ENCODE measurements around the gene AFF1.
A peak's percentile ranks its signal among the peaks of the same experiment; 100 is the strongest.

Gene AFF1, protein sequence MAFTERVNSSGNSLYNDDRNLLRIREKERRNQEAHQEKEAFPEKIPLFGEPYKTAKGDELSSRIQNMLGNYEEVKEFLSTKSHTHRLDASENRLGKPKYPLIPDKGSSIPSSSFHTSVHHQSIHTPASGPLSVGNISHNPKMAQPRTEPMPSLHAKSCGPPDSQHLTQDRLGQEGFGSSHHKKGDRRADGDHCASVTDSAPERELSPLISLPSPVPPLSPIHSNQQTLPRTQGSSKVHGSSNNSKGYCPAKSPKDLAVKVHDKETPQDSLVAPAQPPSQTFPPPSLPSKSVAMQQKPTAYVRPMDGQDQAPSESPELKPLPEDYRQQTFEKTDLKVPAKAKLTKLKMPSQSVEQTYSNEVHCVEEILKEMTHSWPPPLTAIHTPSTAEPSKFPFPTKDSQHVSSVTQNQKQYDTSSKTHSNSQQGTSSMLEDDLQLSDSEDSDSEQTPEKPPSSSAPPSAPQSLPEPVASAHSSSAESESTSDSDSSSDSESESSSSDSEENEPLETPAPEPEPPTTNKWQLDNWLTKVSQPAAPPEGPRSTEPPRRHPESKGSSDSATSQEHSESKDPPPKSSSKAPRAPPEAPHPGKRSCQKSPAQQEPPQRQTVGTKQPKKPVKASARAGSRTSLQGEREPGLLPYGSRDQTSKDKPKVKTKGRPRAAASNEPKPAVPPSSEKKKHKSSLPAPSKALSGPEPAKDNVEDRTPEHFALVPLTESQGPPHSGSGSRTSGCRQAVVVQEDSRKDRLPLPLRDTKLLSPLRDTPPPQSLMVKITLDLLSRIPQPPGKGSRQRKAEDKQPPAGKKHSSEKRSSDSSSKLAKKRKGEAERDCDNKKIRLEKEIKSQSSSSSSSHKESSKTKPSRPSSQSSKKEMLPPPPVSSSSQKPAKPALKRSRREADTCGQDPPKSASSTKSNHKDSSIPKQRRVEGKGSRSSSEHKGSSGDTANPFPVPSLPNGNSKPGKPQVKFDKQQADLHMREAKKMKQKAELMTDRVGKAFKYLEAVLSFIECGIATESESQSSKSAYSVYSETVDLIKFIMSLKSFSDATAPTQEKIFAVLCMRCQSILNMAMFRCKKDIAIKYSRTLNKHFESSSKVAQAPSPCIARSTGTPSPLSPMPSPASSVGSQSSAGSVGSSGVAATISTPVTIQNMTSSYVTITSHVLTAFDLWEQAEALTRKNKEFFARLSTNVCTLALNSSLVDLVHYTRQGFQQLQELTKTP
- total RNA-seq, result 58.2 to 190 (median 159) reads per million in 3 experiments

DNA sequence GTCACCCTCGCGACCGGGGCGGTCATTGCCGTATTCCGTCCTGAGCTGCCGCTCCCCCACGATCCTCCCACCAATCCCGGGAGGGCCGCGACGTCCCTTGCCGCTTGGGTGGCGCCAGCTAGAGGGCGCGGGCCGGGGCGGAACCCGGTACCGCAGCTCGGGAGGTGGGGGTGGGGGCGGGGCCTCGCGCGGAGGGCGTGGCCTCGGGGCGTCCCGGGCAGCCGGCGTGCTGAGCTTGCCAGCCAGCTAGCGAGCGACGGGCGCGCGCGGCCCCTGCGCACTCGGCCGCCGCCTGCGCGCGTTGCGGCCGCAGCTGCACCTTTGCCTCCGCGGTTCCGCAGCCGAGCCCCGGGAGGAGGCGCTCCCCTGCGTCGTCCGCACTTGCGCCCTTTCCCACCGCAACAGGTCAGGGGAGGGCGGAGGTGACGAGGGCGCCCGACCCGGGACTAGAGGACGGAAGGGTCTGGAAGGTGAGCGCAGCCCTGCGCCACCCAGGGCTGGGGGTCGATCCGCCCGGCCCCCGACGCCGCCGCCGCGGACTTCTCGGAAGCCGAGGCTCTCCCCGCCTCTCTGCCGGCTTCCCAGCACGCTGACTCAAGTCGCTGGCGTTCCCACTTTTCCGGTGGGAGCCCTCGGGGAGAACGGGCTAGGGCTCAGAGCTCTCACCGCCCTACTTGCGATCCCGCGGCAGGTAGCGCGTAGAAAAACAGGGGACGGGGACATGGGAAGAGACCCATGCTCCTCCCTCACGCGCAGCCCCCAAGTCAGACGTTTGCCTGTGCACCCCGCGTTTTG lies at the start of gene AFF1:
TSS of gene AFF1 (plus strand) at position 241 of the 795 bp plus-strand sequence. CDS start 13,523 bp downstream, outside the sequence.
- peak; percentile 85 for DNase-seq

DNA sequence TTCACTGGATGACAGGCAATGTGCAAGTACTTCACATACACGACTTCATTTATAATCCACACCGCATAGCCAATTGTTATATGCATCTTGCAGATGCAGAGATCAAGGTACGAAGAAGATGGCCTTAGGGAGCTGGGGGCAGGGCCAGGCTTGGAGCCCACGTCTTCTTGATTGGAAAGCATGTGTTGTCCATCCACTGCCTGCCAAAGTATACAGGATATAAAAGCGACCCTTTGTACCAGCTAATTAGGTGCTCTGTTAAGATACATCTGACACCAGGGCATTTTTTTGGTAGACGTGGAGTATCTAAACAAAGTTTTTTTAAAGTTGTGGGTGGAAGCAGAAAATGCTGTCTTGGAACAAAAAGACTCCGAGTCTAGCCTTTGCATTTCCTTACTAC lies 44.0 kb upstream of the AFF1 start:
- no peak for DNase-seq

DNA sequence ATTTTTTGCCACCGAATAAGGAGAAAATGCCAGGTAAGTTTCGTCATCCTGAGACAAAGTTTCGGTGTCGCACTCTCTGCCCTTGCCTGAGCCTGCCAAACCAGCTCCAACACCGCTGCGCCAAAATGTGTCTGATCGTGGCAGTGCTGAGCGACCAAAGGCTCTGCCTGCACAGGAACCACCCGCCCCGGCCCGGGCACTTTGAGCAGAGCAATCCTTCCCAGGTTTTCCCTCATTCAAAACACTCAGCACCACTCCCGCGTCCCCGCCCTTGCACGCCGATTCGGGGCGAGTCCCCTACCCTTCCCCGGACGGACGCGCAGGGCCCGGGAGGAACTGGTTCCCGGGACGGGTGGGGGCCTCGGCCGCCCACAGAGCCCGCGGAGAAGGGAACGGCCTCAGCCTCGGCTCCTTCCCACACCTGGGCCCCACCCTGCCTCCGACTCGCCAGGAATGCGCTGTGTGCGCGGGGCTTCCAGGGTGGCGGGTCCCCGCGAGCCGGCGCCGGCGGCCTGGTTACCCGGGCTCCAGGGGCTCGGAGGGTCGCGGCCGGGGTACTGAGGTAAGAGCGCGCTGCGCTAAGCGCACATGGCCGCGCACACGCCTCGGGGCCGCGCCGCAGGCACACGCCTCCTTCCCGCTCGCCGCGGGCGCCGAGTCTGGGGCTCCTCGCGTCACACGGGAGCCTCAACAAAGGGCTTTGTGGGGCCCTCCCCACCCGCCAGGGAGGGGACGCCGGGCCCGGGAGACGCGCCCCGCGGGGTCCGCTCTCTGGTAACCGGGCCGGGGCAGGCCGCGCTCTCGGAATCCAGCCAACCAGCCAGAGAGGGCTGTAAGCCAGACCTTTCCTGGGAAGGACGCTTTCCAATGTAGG lies 42.8 kb upstream of the AFF1 start, which contains the start of gene C4orf36:
TSS of gene C4orf36 (minus strand) at position 661 of the 874 bp plus-strand sequence. CDS start 902 bp downstream, outside the sequence.
- DNase-seq, result peak; percentile 28

DNA sequence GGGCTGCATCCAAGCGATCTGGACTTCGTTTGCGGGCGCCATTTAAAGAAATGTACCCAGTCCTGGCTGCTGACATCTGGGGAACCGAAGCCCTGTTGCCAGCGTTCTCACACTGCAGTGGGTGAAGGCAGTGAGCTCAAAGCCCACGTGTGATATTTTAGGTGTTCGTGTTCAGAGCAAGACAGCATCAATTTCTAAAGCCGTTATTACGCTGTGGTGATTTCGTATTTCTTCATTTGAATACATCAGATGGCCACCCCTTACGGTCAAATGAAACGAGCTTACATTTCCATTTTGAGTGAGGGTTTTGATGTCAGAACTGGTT lies 42.2 kb upstream of the AFF1 start:
- no peak for DNase-seq

DNA sequence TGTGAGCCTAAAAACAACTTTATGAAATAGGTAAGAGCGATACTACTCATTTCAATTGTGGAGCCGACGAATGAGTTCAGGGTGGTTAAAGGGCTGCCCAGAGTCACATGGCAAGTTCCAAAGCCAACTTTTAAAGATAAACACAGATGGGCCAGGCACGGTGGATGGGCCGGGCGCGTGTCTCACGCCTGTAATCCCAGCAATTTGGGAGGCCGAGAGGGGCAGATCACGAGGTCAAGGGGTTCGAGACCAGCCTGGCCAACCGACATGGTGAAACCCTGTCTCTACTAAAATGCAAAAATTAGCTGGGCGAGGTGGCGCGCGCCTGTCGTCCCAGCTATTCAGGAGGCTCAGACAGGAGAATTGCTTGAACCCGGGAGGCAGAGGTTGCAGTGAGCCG lies 41.7 kb upstream of the AFF1 start:
- no peak for DNase-seq

DNA sequence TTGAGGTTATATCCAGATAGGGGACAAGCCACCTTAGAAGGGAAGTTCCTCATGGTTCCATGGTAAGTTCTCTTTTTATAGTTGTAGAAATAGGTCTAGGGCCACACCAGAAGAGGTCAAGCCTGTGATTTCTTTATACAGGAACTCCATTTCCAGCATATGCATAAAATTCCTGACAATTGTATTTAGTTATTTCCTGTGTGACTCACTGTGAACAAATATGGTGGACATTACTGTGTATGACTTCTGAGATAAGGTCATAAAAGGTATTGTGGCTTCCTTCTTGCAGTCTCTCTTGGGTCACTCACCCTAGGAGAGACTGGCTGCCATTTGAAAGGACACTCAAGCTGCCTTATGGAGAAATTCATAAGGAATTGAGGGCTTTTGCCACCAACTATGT lies 40.4 kb upstream of the AFF1 start:
- no peak for DNase-seq

DNA sequence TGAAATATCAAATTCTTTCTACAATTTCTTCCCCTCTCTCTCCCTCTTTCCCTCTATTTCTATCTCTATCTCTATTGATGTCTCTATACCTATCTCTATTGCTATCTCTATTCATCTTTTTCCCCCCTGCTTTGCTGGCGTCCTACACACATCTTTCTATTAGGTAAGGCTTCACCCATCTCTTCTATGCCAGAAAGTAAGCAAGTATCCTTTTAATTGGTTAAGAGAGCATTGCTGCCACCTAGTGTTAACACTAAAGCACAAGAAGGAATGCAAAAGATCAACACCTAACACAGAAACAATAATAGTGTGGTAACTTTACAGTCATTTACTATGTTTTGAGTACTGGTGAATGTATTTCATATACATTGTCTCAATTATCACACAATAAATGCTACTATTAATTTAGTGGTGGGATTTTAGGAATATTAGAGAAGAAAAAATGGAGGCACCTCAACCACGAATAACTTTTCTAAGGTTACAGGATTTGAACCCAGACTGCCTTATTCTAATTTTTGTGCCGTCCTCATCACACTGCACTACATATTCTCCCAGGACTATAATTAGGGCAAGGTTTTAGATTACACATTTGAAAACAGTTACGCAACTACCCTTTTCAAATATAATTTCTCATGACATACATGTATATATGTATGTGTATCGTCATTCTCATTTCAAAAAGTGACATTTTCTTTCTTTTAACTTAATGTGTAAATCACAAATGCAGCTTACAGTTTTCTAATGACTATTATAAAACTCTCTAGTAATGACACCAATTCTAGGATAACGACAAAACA lies 38.9 kb upstream of the AFF1 start:
- DNase-seq, result peak; percentile 50

DNA sequence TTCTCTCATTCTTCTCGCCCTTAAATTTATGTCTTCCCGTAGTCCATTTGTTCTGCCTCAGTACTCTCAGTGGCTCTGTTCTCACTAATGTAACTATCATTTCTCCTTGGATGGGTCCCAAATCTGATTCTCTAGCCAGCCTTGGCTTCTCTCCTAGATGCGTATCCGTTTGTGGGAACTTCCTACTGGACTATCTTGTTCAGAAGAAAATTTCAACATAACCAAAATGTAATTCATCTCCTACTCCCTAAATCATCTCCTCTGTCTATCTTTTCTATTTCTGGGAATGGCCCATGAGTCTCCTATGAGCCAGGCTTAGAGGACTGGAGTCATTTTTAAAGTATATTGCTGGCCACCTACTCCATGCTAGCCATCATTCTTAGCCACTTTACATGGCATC lies 38.2 kb upstream of the AFF1 start:
- DNase-seq, result no peak

DNA sequence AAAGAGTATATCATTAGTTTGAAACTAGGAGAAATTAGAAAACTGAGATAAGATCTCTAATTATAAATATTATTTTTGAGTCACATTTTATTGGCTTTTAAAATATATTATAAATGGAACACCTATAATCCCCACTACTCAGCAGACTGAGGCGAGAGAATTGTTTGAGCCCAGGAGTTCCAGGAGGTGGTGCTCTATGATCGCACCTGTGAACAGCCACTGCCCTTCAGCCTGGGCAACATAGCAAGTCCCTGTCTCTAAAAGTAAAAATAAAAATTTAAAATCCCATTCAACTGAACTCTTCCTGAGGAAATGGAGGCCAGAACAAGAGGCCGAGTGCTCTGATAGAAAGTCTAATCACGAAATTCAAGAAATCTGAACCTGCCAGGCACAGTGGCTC lies 36.2 kb upstream of the AFF1 start:
- no peak for DNase-seq

DNA sequence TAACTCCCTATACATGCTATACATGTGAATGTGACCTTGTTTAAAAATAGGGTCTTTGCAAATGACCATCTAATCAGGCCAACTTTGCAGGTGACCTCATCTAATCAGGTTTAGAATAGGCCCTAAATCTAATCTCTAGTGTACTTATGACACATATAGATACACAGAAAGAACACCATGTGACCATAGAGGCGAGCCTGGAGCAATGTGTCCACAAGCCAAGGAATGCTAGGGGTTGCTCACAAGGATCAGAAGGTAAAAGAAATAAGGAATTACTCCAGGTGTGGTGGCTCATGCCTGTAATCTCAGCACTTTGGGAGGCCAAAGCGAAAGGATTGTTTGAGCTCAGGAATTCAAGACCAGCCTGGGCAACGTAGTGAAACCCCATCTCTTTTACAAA lies 32.9 kb upstream of the AFF1 start:
- no peak for DNase-seq

DNA sequence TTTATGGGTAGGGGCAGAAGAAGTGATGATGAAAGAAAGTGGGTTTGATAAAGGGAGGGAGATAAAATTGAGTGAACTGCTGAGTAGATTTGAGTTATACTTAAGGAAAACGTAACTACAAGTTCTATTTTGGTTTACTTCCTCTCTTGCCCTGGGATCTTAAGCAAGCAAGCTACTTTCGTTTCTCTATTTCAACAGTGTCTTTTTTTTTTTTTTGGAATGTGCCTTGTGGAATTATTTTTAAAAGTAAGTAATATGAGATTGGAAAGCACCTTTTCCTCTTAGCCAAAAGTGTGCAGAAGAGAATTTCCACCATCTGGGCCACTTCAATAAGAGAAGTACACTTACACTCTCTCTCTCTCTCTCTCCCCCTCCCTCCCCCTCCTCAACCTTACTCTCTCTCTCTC lies 26.6 kb upstream of the AFF1 start:
- DNase-seq, result no peak

DNA sequence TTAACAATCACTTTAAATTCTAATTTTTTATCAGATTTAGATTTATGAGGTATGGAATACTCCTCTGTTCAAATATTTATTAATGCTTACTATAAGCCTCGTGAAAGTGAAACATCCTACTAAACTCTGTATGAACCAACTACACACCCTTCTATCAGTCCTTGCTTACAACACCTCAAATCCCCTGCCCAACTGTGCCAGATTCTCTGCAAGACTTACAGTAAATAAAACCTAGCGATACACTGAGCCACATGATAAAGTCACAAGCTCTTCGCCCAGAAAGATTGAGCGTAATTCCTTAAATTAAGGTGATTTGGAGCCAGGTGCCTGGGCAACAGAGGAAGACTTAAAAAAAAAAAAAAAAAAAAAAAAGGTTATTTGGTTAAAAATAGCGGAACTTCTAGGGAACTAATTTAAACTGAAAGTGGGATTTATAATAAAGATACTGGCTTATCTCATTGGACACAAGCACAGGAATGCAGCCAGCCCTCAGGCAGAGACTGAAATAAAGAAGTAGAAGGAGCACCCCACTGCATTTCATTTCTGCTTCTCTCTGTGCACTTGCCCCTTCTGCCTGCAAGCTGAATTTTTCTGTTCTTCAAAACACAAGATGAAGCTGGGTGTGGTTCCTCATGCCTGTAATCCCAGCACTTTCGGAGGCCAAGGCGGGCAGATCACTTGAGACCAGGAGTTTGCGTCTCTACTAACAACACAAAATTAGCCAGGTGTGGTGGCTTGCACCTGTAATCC lies 25.1 kb upstream of the AFF1 start:
- no peak for DNase-seq

DNA sequence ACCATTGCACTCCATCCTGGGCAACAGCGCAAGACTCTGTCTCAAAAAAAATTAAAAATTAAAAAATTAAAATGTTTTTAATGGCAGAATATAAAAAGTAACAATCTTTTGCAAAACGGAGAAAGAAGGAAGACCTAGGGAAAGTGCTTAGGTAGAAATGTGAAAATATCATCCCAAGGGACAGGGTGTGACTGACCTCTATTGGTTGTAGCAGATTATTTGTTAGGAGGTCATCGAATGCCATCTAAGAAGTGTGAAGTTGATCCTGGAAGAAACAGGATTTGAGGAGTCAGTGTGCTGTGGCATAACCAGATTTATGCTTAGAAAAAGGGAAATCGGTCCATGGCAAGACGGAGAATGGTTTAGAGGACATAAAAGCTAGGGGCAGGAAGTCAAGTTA lies 24.4 kb upstream of the AFF1 start:
- no peak for DNase-seq

DNA sequence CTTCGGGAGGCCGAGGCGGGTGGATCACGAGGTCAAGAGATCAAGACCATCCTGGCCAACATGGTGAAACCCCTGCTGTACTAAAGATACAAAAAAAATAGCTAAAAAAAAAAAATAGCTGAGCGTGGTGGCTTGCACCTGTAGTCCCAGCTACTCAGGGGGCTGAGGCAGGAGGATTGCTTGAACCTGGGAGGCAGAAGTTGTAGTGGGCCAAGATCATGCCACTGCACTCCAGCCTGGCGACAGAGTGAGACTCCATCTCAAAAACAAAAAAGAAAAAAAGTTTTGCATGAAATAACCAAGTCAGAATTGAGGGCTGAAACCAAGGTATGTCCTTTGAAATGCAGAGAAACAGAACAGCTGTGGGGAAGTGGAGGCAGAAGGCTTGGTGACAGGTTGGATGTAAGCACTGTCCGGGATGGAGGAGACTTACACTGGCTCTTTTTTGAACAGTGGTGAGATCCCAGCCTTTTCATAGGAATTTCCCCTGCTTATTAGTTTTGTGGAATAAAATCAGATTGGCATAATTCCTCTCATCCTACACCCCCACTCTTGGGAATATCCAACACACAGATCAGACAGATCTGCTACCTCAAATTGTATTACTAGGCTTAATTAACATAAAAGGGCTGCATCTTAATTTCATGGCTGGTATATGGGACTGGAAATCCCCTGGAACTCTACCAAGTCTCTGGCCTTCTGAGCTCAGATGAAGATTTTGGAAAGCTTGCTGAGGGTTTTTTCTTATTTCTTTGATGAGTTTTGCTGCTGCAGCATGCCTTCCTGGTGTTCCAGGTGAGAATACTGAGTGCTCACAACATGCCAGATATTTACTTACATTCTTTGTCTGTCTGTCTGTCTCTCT lies 23.8 kb upstream of the AFF1 start:
- DNase-seq, result no peak

DNA sequence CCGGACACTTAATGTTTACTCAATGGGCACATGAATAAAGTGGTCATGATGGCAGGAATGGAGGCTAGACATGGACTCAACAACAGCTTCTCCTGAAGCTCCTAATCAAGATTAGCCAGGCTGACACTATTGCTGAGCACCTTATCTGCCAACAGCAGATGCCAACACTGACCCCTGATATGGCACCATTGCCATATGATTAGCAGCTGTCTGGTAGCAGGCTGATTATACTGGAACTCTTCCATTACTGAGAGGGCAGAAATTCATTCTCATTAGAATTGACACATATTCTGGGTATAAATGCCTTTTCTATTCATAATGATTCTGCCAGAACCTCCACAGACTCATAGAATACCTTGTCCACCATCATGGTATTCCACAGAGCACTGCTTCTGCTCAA lies 18.4 kb upstream of the AFF1 start:
- no peak for DNase-seq

DNA sequence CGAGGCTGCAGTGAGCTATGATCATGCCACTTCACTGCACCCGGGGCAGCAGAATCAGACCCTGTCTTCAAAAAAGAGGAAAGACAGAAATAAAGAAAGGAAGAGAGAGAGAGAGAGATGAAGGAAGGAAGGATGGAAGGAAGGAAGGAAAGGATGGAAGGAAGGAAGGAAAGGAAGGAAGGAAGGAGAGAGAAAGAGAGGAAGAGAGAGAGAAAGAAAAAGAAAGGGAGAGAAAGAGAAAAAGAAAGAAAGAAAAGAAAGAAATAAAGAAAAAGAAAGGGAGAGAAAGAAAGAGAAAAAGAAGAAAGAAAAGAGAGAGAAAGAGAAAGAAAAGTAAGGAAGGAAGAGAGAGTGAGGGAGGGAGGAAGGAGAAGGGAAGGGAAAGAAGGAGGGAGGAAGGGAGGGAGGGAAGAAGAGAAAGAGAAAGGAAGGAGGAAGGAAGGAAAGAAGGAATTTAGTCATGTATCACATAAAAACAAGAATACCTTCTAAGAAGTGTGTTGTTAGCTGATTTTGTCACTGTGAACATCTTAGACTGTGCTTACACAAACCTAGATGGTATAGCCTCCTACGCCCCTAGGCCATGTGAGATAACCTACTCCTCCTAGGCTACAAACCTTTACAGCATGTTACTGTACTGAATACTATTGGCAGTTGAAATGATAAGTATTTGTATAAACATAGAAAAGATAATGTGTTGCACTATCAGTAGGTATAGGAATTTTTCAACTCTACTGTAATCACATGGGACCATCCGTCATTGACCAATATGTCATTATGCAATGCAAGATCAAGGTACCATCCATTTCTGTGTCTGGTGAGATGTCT lies 17.4 kb upstream of the AFF1 start:
- no peak for DNase-seq

DNA sequence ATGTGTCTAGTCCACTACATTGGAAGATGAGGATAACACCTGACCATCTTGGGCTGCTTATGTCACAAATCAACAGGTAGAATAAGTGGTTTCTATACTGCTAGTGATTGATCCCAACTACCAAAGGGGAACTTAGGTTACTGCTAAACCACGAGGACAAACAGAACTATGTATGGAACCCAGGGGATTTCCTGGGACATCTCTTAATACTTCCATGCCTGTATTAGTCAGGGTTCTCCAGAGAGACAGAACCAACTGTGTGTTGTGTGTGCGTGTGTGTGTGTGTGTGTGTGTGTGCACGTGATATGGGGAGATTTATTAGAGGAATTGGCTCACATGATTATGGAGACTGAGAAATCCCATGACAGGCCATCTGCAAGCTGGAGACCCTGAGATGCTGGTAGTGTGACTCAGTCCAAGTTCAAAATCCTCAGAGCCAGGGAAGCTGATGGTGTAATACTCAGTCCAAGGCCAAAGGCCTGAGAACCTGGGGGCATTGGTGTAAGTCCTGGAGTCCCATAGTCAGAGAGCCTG lies 16.2 kb upstream of the AFF1 start:
- no peak for DNase-seq

Data from central memory CD4-positive, alpha-beta T cell (primary cell).